Measurements from ENCODE around the gene UGT8. TPM values are rescaled to one million over a fixed set of nuclear protein-coding genes. Genes with fewer than 3 reads are reported as not detected.

UGT8 gene
- total and polyA plus RNA-seq, 2 of the 8 experiments (the other 6 are each of a cell fraction or from before 2014, with no cell fraction given): 16.9 to 26.9 TPM

DNA sequence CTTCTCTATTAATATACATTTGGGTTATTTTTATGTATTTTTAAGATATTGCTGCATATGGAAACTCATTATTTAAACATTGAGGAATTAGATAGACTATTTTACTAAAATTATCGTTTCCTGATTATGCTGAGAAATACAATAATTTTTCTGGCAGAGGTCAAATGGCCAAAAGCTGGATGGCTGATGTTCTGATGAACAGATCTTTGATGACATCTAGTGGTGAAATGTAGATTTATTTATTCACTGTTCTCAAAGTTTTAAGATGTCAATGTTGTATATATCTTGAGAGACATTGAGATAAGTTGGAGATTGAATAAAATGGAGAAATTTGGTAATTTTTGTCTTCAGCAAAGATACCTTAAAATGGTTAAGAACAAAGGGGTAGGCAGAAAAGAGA is 96.2 kb downstream of the UGT8 start:
- H4K8ac ChIP-seq (ENCODE audit: extremely low read depth, insufficient read depth, low read length): no peak overlapping the region
- H3K4ac ChIP-seq (replicated peaks; ENCODE audit: insufficient read length, low read depth, low read length): no peak overlapping the region
- no peaks in the 10 kb centered on the region for H3K9me3 ChIP-seq (ENCODE audit: insufficient read depth in 2 of 2, low read depth in 1 of 2, low read length in 1 of 2)
- no peak overlapping the region for H3K56ac ChIP-seq (replicated peaks; ENCODE audit: insufficient read length, low read depth, low read length)
- H3K27ac ChIP-seq (ENCODE audit: low read depth, low read length): no peak overlapping the region
- no peak for DNase-seq (ENCODE audit: low read depth in 1 of 2, low spot score in 2 of 2)
- no peak overlapping the region for H3K14ac ChIP-seq (ENCODE audit: insufficient read length)
- H3K79me2 ChIP-seq (ENCODE audit: control insufficient read depth in 1 of 2, insufficient read depth in 2 of 2, low read length in 2 of 2): no peaks in the 10 kb centered on the region
- H3K4me1 ChIP-seq (replicated peaks in 1 of 4; ENCODE audit: control insufficient read depth in 3 of 4, insufficient read depth in 4 of 4, low read length in 3 of 4): no peaks in the 10 kb centered on the region
- no peak overlapping the region for H2AK5ac ChIP-seq (ENCODE audit: low read depth, low read length)
- H3K36me3 ChIP-seq (ENCODE audit: control insufficient read depth in 2 of 4, insufficient read depth in 4 of 4, low read length in 3 of 4): no peaks in the 10 kb centered on the region
- no peak overlapping the region for H2BK5ac ChIP-seq (ENCODE audit: low read depth, low read length)
- FAIRE-seq: peak; percentile 7
- no peak overlapping the region for H4K5ac ChIP-seq (ENCODE audit: insufficient read length, low read depth, low read length)
- no peak overlapping the region for H3K18ac ChIP-seq (ENCODE audit: extremely low read depth, low read length)
- H2AFZ ChIP-seq (ENCODE audit: low read length): no peak overlapping the region
- 59% methylated on average over 1 of the region's 1 CpG; no CpG with 5 or more reads in 1 of the 2 experiments for WGBS, 2 experiments (ENCODE audit: extremely low coverage in 1 of 2, insufficient coverage in 1 of 2, insufficient read length in 1 of 2, insufficient replicate concordance in 2 of 2, low coverage in 1 of 2, low lambda C conversion rate in 2 of 2, missing lambda C conversion rate in 1 of 2)
- TF ChIP-seq ZNF274 (IDR thresholded peaks at IDR 0.05; ENCODE audit: borderline replicate concordance, extremely low read depth, low read length) (no peak), YY1 (IDR thresholded peaks at IDR 0.05; ENCODE audit: low read depth, low read length) (no peak), CTCF (IDR thresholded peaks at IDR 0.05; ENCODE audit: control extremely low read depth in 1 of 3, insufficient read depth in 1 of 3, low read depth in 1 of 3, low read length in 3 of 3) (peak in 2 of 3 experiments; percentile 34 to 43; a peak in 2 of 4 replicates), JUN (IDR thresholded peaks at IDR 0.05; ENCODE audit: low read depth, low read length) (no peak), SP4 (IDR thresholded peaks at IDR 0.05; ENCODE audit: low read length) (no peak), NANOG (IDR thresholded peaks at IDR 0.05; ENCODE audit: insufficient read depth, low read depth, low read length, poor library complexity, severe bottlenecking) (no peak), RAD21 (IDR thresholded peaks at IDR 0.05 in 1 of 2, conservative IDR thresholded peaks at IDR 0.05 in 1 of 2; ENCODE audit: low read depth in 2 of 2, low read length in 2 of 2) (peak; percentile 81 to 86), SAP30 (IDR thresholded peaks at IDR 0.05; ENCODE audit: insufficient read depth, insufficient replicate concordance, low read length) (no peak), HDAC2 (IDR thresholded peaks at IDR 0.05; ENCODE audit: borderline replicate concordance in 1 of 2, low read depth in 2 of 2, low read length in 2 of 2) (no peak)
- H3K23me2 ChIP-seq (ENCODE audit: low read depth, low read length): no peaks in the 10 kb centered on the region
- H4K20me1 ChIP-seq (replicated peaks in 1 of 2; ENCODE audit: control insufficient read depth in 1 of 2, insufficient read depth in 2 of 2, low read length in 2 of 2): no peaks in the 10 kb centered on the region
- no peak overlapping the region for H2BK12ac ChIP-seq (ENCODE audit: low read depth, low read length)
- no peak overlapping the region for H2BK20ac ChIP-seq (ENCODE audit: low read length)
- peaks cover 0 to 1% (median 0%) of the 10 kb centered on the region in 4 experiments; a peak in 1 of 7 replicates for H3K27me3 ChIP-seq (replicated peaks in 1 of 4; ENCODE audit: control insufficient read depth in 3 of 4, extremely low read depth in 1 of 4, insufficient read depth in 3 of 4, low read length in 3 of 4)
- H3K4me3 ChIP-seq (ENCODE audit: extremely low read depth in 1 of 4, insufficient read depth in 2 of 4, low read depth in 3 of 4, low read length in 4 of 4): no peak overlapping the region
- no peak overlapping the region for H2BK15ac ChIP-seq (ENCODE audit: low read length)
- H4K91ac ChIP-seq (replicated peaks; ENCODE audit: insufficient read length, low read length): no peak overlapping the region
- no peak overlapping the region for H3K9ac ChIP-seq (replicated peaks in 1 of 4; ENCODE audit: extremely low read depth in 1 of 4, low read depth in 3 of 4, low read length in 3 of 4)
- ChIA-PET POLR2A (ENCODE audit: partially characterized antibody) (no interaction called here), CTCF (ENCODE audit: partially characterized antibody) (interaction anchor here (0.7 to 2.7 kb wide), 11 partner anchors 11 to 313 kb away, joined by 3 to 22 read pairs (median 4); no protein-coding TSS in a partner anchor)
- H3K23ac ChIP-seq (ENCODE audit: insufficient read length): no peak overlapping the region
- H3K79me1 ChIP-seq (ENCODE audit: low read depth, low read length): no peaks in the 10 kb centered on the region
- H2BK120ac ChIP-seq (replicated peaks; ENCODE audit: low read depth, low read length): no peak overlapping the region
- H3K4me2 ChIP-seq (ENCODE audit: insufficient read depth in 1 of 2, low read depth in 2 of 2, low read length in 2 of 2): no peak overlapping the region

All from H1 (cell line).